ENCODE measurements around the gene ZFAND2B. TPM values are rescaled to one million over a fixed set of nuclear protein-coding genes. Genes with fewer than 3 reads are reported as not detected.
"Not testable (repeated sequence)": the region's sequence is repeated elsewhere in the genome, so short reads cannot be mapped to it uniquely, and the experiment has no call there.

Gene ZFAND2B
- total RNA-seq, 4 donors from 2014 or later, result 34.6 to 49.9 (median 43.6) TPM

DNA sequence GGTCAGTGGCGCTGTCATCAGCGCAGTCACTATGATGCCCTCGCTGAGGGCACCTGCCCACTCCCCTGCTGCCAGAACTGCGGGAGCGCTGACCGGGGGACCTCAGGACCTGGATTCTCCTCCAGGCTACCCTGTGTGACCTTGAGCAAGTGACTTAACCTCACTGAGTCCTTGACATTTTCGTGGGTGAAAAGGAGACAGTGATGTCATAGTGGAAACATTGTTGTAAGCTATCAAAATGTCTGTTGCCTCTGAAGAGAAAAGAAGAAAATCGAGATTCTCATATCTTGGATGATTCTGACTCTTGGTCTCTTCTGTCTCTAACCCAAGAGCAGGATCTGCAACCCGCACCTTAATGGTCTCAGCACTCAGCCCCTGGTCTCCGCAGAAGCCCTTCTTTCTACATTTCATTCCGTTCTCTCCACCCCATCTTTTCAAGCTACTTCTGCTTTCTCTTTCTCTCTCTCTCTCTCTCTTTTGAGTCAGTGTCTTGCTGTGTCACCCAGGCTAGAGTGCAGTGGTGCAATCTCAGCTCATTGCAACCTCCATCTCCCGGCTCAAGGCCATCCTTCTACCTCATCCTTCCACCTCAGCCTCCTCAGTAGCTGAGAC lies 48.1 kb downstream of the ZFAND2B start:
- H3K4me3 ChIP-seq, result peak overlapping the region; percentile 65 to 83 (median 74)
- H3K4me1 ChIP-seq, result peaks cover 34 to 62% (median 42%) of the 10 kb centered on the region in 3 donors
- H3K27me3 ChIP-seq, result peaks cover 0 to 7% (median 0%) of the 10 kb centered on the region in 4 donors
- DNase-seq, result no peak
- 30 to 41% methylated on average over 6 to 8 of the region's 12 CpGs for WGBS, 2 donors
- TF ChIP-seq, protein P1, sequence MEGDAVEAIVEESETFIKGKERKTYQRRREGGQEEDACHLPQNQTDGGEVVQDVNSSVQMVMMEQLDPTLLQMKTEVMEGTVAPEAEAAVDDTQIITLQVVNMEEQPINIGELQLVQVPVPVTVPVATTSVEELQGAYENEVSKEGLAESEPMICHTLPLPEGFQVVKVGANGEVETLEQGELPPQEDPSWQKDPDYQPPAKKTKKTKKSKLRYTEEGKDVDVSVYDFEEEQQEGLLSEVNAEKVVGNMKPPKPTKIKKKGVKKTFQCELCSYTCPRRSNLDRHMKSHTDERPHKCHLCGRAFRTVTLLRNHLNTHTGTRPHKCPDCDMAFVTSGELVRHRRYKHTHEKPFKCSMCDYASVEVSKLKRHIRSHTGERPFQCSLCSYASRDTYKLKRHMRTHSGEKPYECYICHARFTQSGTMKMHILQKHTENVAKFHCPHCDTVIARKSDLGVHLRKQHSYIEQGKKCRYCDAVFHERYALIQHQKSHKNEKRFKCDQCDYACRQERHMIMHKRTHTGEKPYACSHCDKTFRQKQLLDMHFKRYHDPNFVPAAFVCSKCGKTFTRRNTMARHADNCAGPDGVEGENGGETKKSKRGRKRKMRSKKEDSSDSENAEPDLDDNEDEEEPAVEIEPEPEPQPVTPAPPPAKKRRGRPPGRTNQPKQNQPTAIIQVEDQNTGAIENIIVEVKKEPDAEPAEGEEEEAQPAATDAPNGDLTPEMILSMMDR (IDR thresholded peaks at IDR 0.05), result no peak
- TF ChIP-seq POLR2A (IDR thresholded peaks at IDR 0.05), result no peak
- intact Hi-C loops (cut with DNase I), result no loop called here
- H3K36me3 ChIP-seq, result peaks cover 6 to 18% (median 8%) of the 10 kb centered on the region in 3 donors
- peak overlapping the region; percentile 93 to 96 (median 95) for H3K27ac ChIP-seq
- H3K9me3 ChIP-seq, result no peaks in the 10 kb centered on the region

DNA sequence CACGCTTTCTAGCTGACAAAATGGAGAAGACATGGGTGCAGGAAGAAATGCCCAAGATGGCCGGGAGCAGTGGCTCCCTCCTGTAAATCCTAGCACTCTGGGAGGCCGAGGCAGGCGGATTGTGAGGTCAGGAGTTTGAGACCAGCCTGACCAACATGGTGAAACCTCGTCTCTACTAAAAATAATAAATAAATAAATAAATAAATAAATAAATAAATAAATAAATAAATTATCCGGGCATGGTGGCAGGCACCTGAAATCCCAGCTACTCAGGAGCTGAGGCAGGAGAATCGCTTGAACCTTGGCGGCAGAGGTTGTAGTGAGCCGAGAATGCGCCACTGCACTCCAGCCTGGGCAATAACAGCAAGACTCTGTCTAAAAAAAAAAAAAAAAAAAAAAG lies 52.4 kb downstream of the ZFAND2B start:
- H3K27ac ChIP-seq; intact Hi-C loops (cut with DNase I): not testable (repeated sequence)
- WGBS, 2 donors, result 82 to 87% methylated on average over 10 of the region's 10 CpGs

More for the DNA sequence above, 52.4 kb downstream of the ZFAND2B start:
- not testable (repeated sequence) for H3K4me3 ChIP-seq, H3K36me3 ChIP-seq, DNase-seq, H3K9me3 ChIP-seq
- H3K4me1 ChIP-seq, result peaks cover 8 to 20% (median 13%) of the 10 kb centered on the region in 3 donors
- H3K27me3 ChIP-seq, result peaks cover 0 to 22% (median 0%) of the 10 kb centered on the region in 4 donors

Other genes with a start within 250 kb of the ZFAND2B start
- gene CDK5R2, start 247.1 kb upstream of the ZFAND2B start, total RNA-seq, result not detected
- gene FEV, start 221.6 kb upstream of the ZFAND2B start, total RNA-seq, result 1 to 10 TPM in 1 of 4 donors, not detected in 3; 2.1 TPM
- gene CRYBA2, start 213.4 kb upstream of the ZFAND2B start, total RNA-seq, result not detected
- under 1 TPM in 1 of 4 donors, not detected in 3; 0.19 TPM for gene CFAP65, start 165.3 kb upstream of the ZFAND2B start, total RNA-seq
- gene IHH, start 145.9 kb upstream of the ZFAND2B start, total RNA-seq, result under 1 TPM in 1 of 4 donors, not detected in 3; 0.38 TPM
- gene NHEJ1, start 46.0 kb upstream of the ZFAND2B start, total RNA-seq, result 10 to 100 TPM in 2 of 4 donors, 1 to 10 TPM in 2; 6.3 to 14.3 (median 9.7) TPM
- 1 to 10 TPM in 2 of 4 donors, under 1 TPM in 2; 0.82 to 1.7 (median 1.3) TPM for gene SLC23A3, start 36.8 kb upstream of the ZFAND2B start, total RNA-seq
- gene CNPPD1, start 29.9 kb upstream of the ZFAND2B start, total RNA-seq, result 10 to 100 TPM; 35.3 to 49.8 (median 42.0) TPM
- gene RETREG2, start 28.5 kb upstream of the ZFAND2B start, total RNA-seq, result 10 to 100 TPM; 31.0 to 58.7 (median 41.8) TPM
- gene ABCB6, start 12.2 kb downstream of the ZFAND2B start, total RNA-seq, result 10 to 100 TPM; 22.1 to 45.3 (median 31.6) TPM
- 10 to 100 TPM; 37.8 to 55.1 (median 45.2) TPM for gene ATG9A, start 22.9 kb downstream of the ZFAND2B start, total RNA-seq
- 10 to 100 TPM; 10.2 to 54.9 (median 27.6) TPM for gene ANKZF1, start 23.0 kb downstream of the ZFAND2B start, total RNA-seq
- gene GLB1L, start 38.7 kb downstream of the ZFAND2B start, total RNA-seq, result 1 to 10 TPM; 1.2 to 2.3 (median 1.7) TPM
- gene STK16, start 38.7 kb downstream of the ZFAND2B start, total RNA-seq, result 10 to 100 TPM in 3 of 4 donors, 1 to 10 TPM in 1; 8.6 to 27.4 (median 19.3) TPM
- not detected for gene TUBA4B, start 46.5 kb downstream of the ZFAND2B start, total RNA-seq
- 100 to 1,000 TPM; 104 to 258 (median 169) TPM for gene TUBA4A, start 47.1 kb downstream of the ZFAND2B start, total RNA-seq
- gene DNAJB2, start 72.6 kb downstream of the ZFAND2B start, total RNA-seq, result 10 to 100 TPM; 30.3 to 72.6 (median 35.1) TPM
- not detected for gene PTPRN, start 102.6 kb downstream of the ZFAND2B start, total RNA-seq
- gene RESP18, start 126.0 kb downstream of the ZFAND2B start, total RNA-seq, result not detected
- gene DNPEP, start 181.1 kb downstream of the ZFAND2B start, total RNA-seq, result 10 to 100 TPM; 36.7 to 82.4 (median 39.5) TPM
- 1,000 to 10,000 TPM in 1 of 4 donors, 100 to 1,000 TPM in 3; 120 to 2,698 (median 303) TPM for gene DES, start 211.6 kb downstream of the ZFAND2B start, total RNA-seq
- 10 to 100 TPM in 1 of 4 donors, 1 to 10 TPM in 3; 3.8 to 29.0 (median 5.0) TPM for gene SPEG, start 228.1 kb downstream of the ZFAND2B start, total RNA-seq

Data from esophagus squamous epithelium (tissue), 5 donors.